Kidney epithelial cell (primary cell): ENCODE measurements around the gene DDX56. TPM values are rescaled to one million over a fixed set of nuclear protein-coding genes. Genes with fewer than 3 reads are reported as not detected.

Experiments
- DNase-seq: peaks from one replicate; pipeline ENCODE4 v3.0.0-alpha.2; 2010; ENCODE audit warnings: low read depth
- H3K27me3 ChIP-seq: 2 replicates; pipeline ENCODE4 v1.6.0; 2011; ENCODE audit warnings: low read length; ENCODE audit not compliant: control insufficient read depth, insufficient read depth
- H3K36me3 ChIP-seq: 2 replicates; pipeline ENCODE4 v1.5.1; 2011; ENCODE audit warnings: low read length; ENCODE audit not compliant: control insufficient read depth, insufficient read depth
- H3K4me3 ChIP-seq: 2 replicates; pipeline ENCODE4 v1.5.1; 2011; ENCODE audit warnings: low read depth, mild to moderate bottlenecking, control low read depth, low read length
- CTCF ChIP-seq: IDR thresholded peaks from 2 replicates; pipeline ENCODE4 v1.5.1; 2011; ENCODE audit warnings: mild to moderate bottlenecking, moderate library complexity, low read length, control low read depth, inconsistent platforms; ENCODE audit not compliant: insufficient read depth, poor library complexity, severe bottlenecking
- total RNA-seq: library from RNA; depleted of rRNA; stranded (reverse); fragments of >200 nt; gene quantifications from 2 replicates; pipeline ENCODE4 v1.2.3, GENCODE V29; 2015

The DDX56 gene
- total RNA-seq, 1 donor from 2014 or later = 67.9 TPM

- H3K36me3 ChIP-seq = no peaks in the 10 kb centered on the region
- no peak for DNase-seq
- no peak overlapping the region for H3K4me3 ChIP-seq
- peak; percentile 66 for TF ChIP-seq CTCF
- no peaks in the 10 kb centered on the region for H3K27me3 ChIP-seq
Observed at GRCh38 chr7:44534501-44534900, 39.2 kb downstream of the DDX56 start.

- TF ChIP-seq CTCF = no peak
- Histone ChIP-seq H3K4me3 (no peak overlapping the region), H3K36me3 (no peaks in the 10 kb centered on the region), H3K27me3 (no peaks in the 10 kb centered on the region)
- DNase-seq = no peak
Observed at GRCh38 chr7:44534087-44534486, 39.6 kb downstream of the DDX56 start.

- Histone ChIP-seq H3K36me3 (no peaks in the 10 kb centered on the region), H3K4me3 (no peak overlapping the region), H3K27me3 (no peaks in the 10 kb centered on the region)
- DNase-seq = no peak
- TF ChIP-seq CTCF = no peak
Observed at GRCh38 chr7:44533301-44534055, 40.2 kb downstream of the DDX56 start.

GRCh38 chr7:44531421-44532380 lies 42.0 kb downstream of the DDX56 start:
- Histone ChIP-seq H3K27me3 (no peaks in the 10 kb centered on the region), H3K4me3 (no peak overlapping the region), H3K36me3 (no peaks in the 10 kb centered on the region)
- no peak for TF ChIP-seq CTCF
- DNase-seq = no peak

GRCh38 chr7:44530990-44531389 lies 42.7 kb downstream of the DDX56 start:
- no peak for DNase-seq
- H3K27me3 ChIP-seq = no peaks in the 10 kb centered on the region
- TF ChIP-seq CTCF = no peak

More at GRCh38 chr7:44530990-44531389, 42.7 kb downstream of the DDX56 start:
- Histone ChIP-seq H3K36me3 (no peaks in the 10 kb centered on the region), H3K4me3 (no peak overlapping the region)
